CD14-positive monocyte (primary cell): ENCODE results near the gene KNTC1. TPM values are rescaled to one million over a fixed set of nuclear protein-coding genes. Genes with fewer than 3 reads are reported as not detected.

Experiments
- DNase-seq, 3 donors: peaks; one replicate each; pipeline ENCODE4 v3.0.0-alpha.2; 2011 to 2022
- H2AFZ ChIP-seq: 2 replicates; pipeline ENCODE4 v1.6.0; 2012; ENCODE audit warnings: mild to moderate bottlenecking, low read depth, low read length, inconsistent platforms; ENCODE audit not compliant: insufficient read depth, poor library complexity, severe bottlenecking
- H3K27ac ChIP-seq, 2 donors: 1 replicate in 1 of 2; 2 replicates in 1 of 2; pipeline ENCODE4 v1.5.1; 2012 to 2013; ENCODE audit warnings: low read length in 2 of 2, control low read depth in 1 of 2, inconsistent platforms in 1 of 2, low read depth in 1 of 2, mild to moderate bottlenecking in 1 of 2
- H3K27me3 ChIP-seq, 2 donors: one replicate each; pipeline versions ENCODE4 v1.6.0 to v1.6.1; 2011 to 2013; ENCODE audit warnings: low read length in 2 of 2; ENCODE audit not compliant: control insufficient read depth in 2 of 2, insufficient read depth in 2 of 2
- H3K36me3 ChIP-seq, 2 donors: replicated peaks in 1 of 2; 1 replicate in 1 of 2; 2 replicates in 1 of 2; pipeline versions ENCODE4 v1.5.1 to v1.6.1; 2012 to 2013; ENCODE audit warnings: low read length in 2 of 2, control low read depth in 1 of 2, inconsistent platforms in 1 of 2, mild to moderate bottlenecking in 1 of 2; ENCODE audit not compliant: insufficient read depth in 2 of 2, control insufficient read depth in 1 of 2
- H3K4me1 ChIP-seq, 2 donors: 1 replicate in 1 of 2; 2 replicates in 1 of 2; pipeline versions ENCODE4 v1.5.1 to v1.6.1; 2012 to 2013; ENCODE audit warnings: low read length in 2 of 2, control low read depth in 1 of 2, inconsistent platforms in 1 of 2, mild to moderate bottlenecking in 1 of 2, moderate library complexity in 1 of 2; ENCODE audit not compliant: insufficient read depth in 2 of 2, control insufficient read depth in 1 of 2
- H3K4me2 ChIP-seq: replicated peaks from 2 replicates; pipeline ENCODE3; 2012; ENCODE audit warnings: low read length, moderate library complexity, mild to moderate bottlenecking; ENCODE audit not compliant: poor library complexity, severe bottlenecking; ENCODE audit errors: extremely low read depth
- H3K4me3 ChIP-seq, 3 experiments: fragments of 200-600 bp in 1 of 3; sonication (generic) in 1 of 3; replicated peaks in 1 of 3; 1 replicate in 2 of 3; 2 replicates in 1 of 3; pipeline ENCODE4 v1.5.1; 2011 to 2013; ENCODE audit warnings: low read length in 3 of 3, mild to moderate bottlenecking in 3 of 3, control low read depth in 2 of 3, low read depth in 2 of 3, inconsistent platforms in 1 of 3, moderate library complexity in 1 of 3
- H3K79me2 ChIP-seq: 2 replicates; pipeline ENCODE4 v1.6.0; 2012; ENCODE audit warnings: mild to moderate bottlenecking, control low read depth, inconsistent platforms, low read length, moderate library complexity; ENCODE audit not compliant: insufficient read depth
- H3K9ac ChIP-seq: 2 replicates; pipeline ENCODE4 v1.6.0; 2017; ENCODE audit warnings: low read length, mild to moderate bottlenecking; ENCODE audit not compliant: insufficient read depth, poor library complexity, severe bottlenecking
- H3K9me3 ChIP-seq, 2 donors: replicated peaks in 1 of 2; 1 replicate in 1 of 2; 2 replicates in 1 of 2; pipeline versions ENCODE4 v1.5.1 to v1.6.1; 2012 to 2013; ENCODE audit warnings: low read length in 2 of 2, control low read depth in 1 of 2; ENCODE audit not compliant: control insufficient read depth in 1 of 2, insufficient read depth in 1 of 2
- H4K20me1 ChIP-seq: 2 replicates; pipeline ENCODE4 v1.6.0; 2012; ENCODE audit warnings: mild to moderate bottlenecking, low read length, control low read depth, moderate library complexity; ENCODE audit not compliant: insufficient read depth
- H3K27ac Mint-ChIP-seq, 7 donors: one replicate each; pipeline ENCODE4 v1.8.0; 2020; ENCODE audit warnings: mild to moderate bottlenecking in 7 of 7, mixed read lengths in 7 of 7, moderate library complexity in 6 of 7, inconsistent platforms in 2 of 7
- H3K27me3 Mint-ChIP-seq, 3 donors: one replicate each; pipeline ENCODE4 v1.8.0; 2021 to 2022; ENCODE audit warnings: low read depth in 3 of 3, mild to moderate bottlenecking in 3 of 3, mixed read lengths in 3 of 3, moderate library complexity in 3 of 3, inconsistent platforms in 1 of 3
- H3K36me3 Mint-ChIP-seq, 2 donors: one replicate each; pipeline ENCODE4 v1.8.0; 2020; ENCODE audit warnings: mixed read lengths in 2 of 2, inconsistent platforms in 1 of 2, mild to moderate bottlenecking in 1 of 2
- H3K4me1 Mint-ChIP-seq: one replicate; pipeline ENCODE4 v1.8.0; 2020; ENCODE audit warnings: mild to moderate bottlenecking, mixed read lengths
- H3K4me3 Mint-ChIP-seq, 2 donors: one replicate each; pipeline ENCODE4 v1.8.0; 2020; ENCODE audit warnings: mild to moderate bottlenecking in 2 of 2, mixed read lengths in 2 of 2, moderate library complexity in 1 of 2
- H3K9me3 Mint-ChIP-seq, 7 donors: one replicate each; pipeline ENCODE4 v1.8.0; 2020 to 2022; ENCODE audit warnings: mixed read lengths in 7 of 7, mild to moderate bottlenecking in 6 of 7, moderate library complexity in 6 of 7, inconsistent platforms in 2 of 7
- CTCF ChIP-seq: fragments of 200-600 bp; IDR thresholded peaks from one replicate; pipeline ENCODE4 v1.8.0; 2022; ENCODE audit warnings: antibody characterized with exemption, mild to moderate bottlenecking
- WGBS: methylation state at CpG from one replicate; pipeline ENCODE4 v1.1.5; 2013; ENCODE audit warnings: missing lambda C conversion rate; ENCODE audit not compliant: insufficient coverage; 5-methylcytosine and 5-hydroxymethylcytosine counted together
- intact Hi-C, 2 donors: fragments of 100-400 bp; cut with micrococcal nuclease; formaldehyde crosslinking; loops; one replicate each; pipeline versions ENCODE4 v1.15.0 to v1.15.1; 2023
- polyA plus RNA-seq, 3 donors: library from polyadenylated mRNA; depleted of rRNA in 1 of 3; unstranded in 2 of 3; stranded (reverse) in 1 of 3; fragments of 300-500 nt in 2 of 3; fragments of >200 nt in 1 of 3; fragmentation: Illumina TruSeq in 2 of 3; gene quantifications; 1 replicate in 2 of 3; 2 replicates in 1 of 3; pipeline ENCODE4 v1.2.3, GENCODE V29; 2012 to 2021

Gene KNTC1
- polyA plus RNA-seq, 3 donors = 0.65 to 10.3 (median 0.81) TPM

- Mint-ChIP-seq H3K4me3 (no peak overlapping the region), H3K36me3 (peaks cover 2 to 11% of the 10 kb centered on the region in 2 donors), H3K27ac (peak overlapping the region in 2 of 7 donors; percentile 3 to 29), H3K9me3 (no peaks in the 10 kb centered on the region), H3K27me3 (peaks cover 0 to 3% (median 0%) of the 10 kb centered on the region in 3 donors), H3K4me1 (peaks cover 2% of the 10 kb centered on the region)
- Histone ChIP-seq H3K4me3 (no peak overlapping the region), H2AFZ (no peak overlapping the region), H3K9ac (no peak overlapping the region), H3K27me3 (no peaks in the 10 kb centered on the region), H4K20me1 (no peaks in the 10 kb centered on the region), H3K27ac (no peak overlapping the region), H3K4me2 (no peak overlapping the region), H3K36me3 (peaks cover 0 to 24% of the 10 kb centered on the region in 2 donors), H3K79me2 (no peaks in the 10 kb centered on the region), H3K9me3 (no peaks in the 10 kb centered on the region), H3K4me1 (no peaks in the 10 kb centered on the region)
- no peak for TF ChIP-seq CTCF
- 85% methylated on average over 3 of the region's 5 CpGs for WGBS
- intact Hi-C loops = loop anchor here in 1 of 2 donors (10.0 kb wide), 1 partner anchor 49 kb away; no protein-coding TSS in a partner anchor
- DNase-seq = no peak
Measured at GRCh38 chr12:122635471-122635870, 108.4 kb downstream of the KNTC1 start.

GRCh38 chr12:122643207-122643805 lies 116.3 kb downstream of the KNTC1 start:
- Histone ChIP-seq H3K27me3 (no peaks in the 10 kb centered on the region), H3K4me1 (peaks cover 18 to 21% of the 10 kb centered on the region in 2 donors), H3K27ac (no peak overlapping the region), H3K4me2 (no peak overlapping the region), H3K79me2 (no peaks in the 10 kb centered on the region), H3K36me3 (no peaks in the 10 kb centered on the region), H3K4me3 (no peak overlapping the region), H2AFZ (no peak overlapping the region), H3K9ac (no peak overlapping the region), H3K9me3 (no peaks in the 10 kb centered on the region), H4K20me1 (no peaks in the 10 kb centered on the region)
- DNase-seq = no peak
- Mint-ChIP-seq H3K27me3 (peaks cover 0 to 2% (median 0%) of the 10 kb centered on the region in 3 donors), H3K27ac (peak overlapping the region in 5 of 7 donors; percentile 23 to 64 (median 55)), H3K9me3 (no peaks in the 10 kb centered on the region), H3K4me3 (no peak overlapping the region), H3K36me3 (peaks cover 0 to 2% of the 10 kb centered on the region in 2 donors), H3K4me1 (peaks cover 30% of the 10 kb centered on the region)
- TF ChIP-seq CTCF = no peak
- WGBS = 71% methylated on average over 2 of the region's 7 CpGs
- intact Hi-C loops = loop anchor here in 1 of 2 donors (5.0 kb wide), 1 partner anchor 39 kb away; no protein-coding TSS in a partner anchor
